HG03175 (cell line): ENCODE measurements around the gene PCDHB7.
"Not testable (repeated sequence)": the region's sequence is repeated elsewhere in the genome, so short reads cannot be mapped to it uniquely, and the experiment has no call there.

Experiments used
- ATAC-seq: cut with Tn5 transposase; IDR thresholded peaks from one replicate; pipeline ENCODE4 v1.9.1; 2021; ENCODE audit warnings: mild to moderate bottlenecking, moderate library complexity; ENCODE audit not compliant: unreplicated experiment

PCDHB7 gene

GRCh38 chr5:141179876-141180275 is 7.4 kb downstream of the PCDHB7 start:
- not testable (repeated sequence) for ATAC-seq

GRCh38 chr5:141180313-141180712 is 7.9 kb downstream of the PCDHB7 start:
- ATAC-seq, result no peak

GRCh38 chr5:141182248-141182647 is 9.8 kb downstream of the PCDHB7 start, which contains the start of gene PCDHB16:
Gene PCDHB16, plus strand, starts transcription at chr5:141182387. Its CDS starts 173 bp downstream, at chr5:141182560.
- no peak for ATAC-seq

GRCh38 chr5:141184117-141184855 is 11.8 kb downstream of the PCDHB7 start:
- ATAC-seq, result not testable (repeated sequence)

GRCh38 chr5:141186897-141187512 is 14.6 kb downstream of the PCDHB7 start, which contains the start of gene PCDHB9:
Gene PCDHB9, plus strand, starts transcription at chr5:141187161. Its CDS starts 158 bp downstream, at chr5:141187319.
- no peak for ATAC-seq

- ATAC-seq, result not testable (repeated sequence)
Measured at GRCh38 chr5:141188682-141189081, 16.2 kb downstream of the PCDHB7 start.

GRCh38 chr5:141189131-141189530 is 16.7 kb downstream of the PCDHB7 start:
- not testable (repeated sequence) for ATAC-seq

- no peak for ATAC-seq
Measured at GRCh38 chr5:141192110-141192725, 19.8 kb downstream of the PCDHB7 start, which contains the start of gene PCDHB10. Gene PCDHB10, plus strand, starts transcription at chr5:141192353. Its CDS starts 200 bp downstream, at chr5:141192553.

GRCh38 chr5:141194332-141194731 is 21.9 kb downstream of the PCDHB7 start:
- ATAC-seq, result not testable (repeated sequence)

- ATAC-seq, result no peak
Measured at GRCh38 chr5:141196363-141196762, 23.9 kb downstream of the PCDHB7 start.

DNA sequence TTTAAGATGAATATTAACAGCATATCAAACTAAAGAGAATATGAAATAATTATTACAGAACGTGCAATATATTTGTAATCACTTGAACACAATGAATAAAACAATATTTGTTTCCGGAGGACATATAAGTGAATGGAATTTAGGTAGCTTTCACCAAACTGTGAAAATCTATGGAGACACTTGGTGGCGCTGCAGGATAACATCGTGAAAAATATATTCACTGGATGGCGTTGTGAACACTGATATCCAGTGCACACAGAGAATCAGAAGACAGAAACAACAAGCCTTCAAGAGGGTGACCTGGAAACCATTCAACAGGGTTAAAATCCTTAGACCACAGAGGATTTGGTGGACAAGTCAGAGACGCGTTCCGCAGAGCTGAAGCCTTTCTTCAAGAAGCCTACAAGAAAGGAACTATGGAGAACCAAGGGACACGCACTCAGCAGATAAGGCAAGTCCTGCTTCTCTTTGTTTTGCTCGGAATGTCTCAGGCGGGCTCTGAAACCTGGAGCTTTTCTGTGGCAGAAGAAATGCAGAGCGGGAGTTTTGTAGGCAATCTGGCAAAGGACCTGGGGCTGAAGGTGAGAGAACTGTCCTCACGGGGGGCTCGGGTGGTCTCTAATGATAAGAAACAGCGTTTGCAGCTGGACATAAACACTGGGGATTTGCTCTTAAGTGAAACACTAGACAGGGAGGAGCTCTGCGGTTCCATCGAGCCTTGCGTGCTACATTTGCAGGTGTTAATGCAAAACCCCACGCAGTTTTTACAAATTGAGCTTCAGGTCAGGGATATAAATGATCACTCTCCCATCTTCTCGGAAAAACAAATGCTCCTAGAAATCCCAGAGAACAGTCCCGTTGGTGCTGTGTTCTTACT is 27.2 kb downstream of the PCDHB7 start, which contains the start of gene PCDHB11:
Gene PCDHB11, plus strand, starts transcription at position 269 of the 877 bp plus-strand sequence. Its CDS starts 148 bp downstream, at position 417.
- no peak for ATAC-seq

- ATAC-seq, result not testable (repeated sequence)
Measured at GRCh38 chr5:141201126-141201525, 28.7 kb downstream of the PCDHB7 start.

GRCh38 chr5:141201646-141202045 is 29.2 kb downstream of the PCDHB7 start:
- not testable (repeated sequence) for ATAC-seq

GRCh38 chr5:141208478-141208877 is 36.0 kb downstream of the PCDHB7 start, which contains the start of gene PCDHB12:
Gene PCDHB12, plus strand, starts transcription at chr5:141208719. Its CDS starts 189 bp downstream, at chr5:141208908.
- ATAC-seq, result no peak

DNA sequence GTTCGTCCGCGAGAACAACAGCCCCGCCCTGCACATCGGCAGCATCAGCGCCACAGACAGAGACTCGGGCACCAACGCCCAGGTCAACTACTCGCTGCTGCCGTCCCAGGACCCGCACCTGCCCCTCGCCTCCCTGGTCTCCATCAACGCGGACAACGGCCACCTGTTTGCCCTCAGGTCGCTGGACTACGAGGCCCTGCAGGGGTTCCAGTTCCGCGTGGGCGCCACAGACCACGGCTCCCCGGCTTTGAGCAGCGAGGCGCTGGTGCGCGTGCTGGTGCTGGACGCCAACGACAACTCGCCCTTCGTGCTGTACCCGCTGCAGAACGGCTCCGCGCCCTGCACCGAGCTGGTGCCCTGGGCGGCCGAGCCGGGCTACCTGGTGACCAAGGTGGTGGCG is 37.8 kb downstream of the PCDHB7 start:
- ATAC-seq, result not testable (repeated sequence)

- ATAC-seq, result not testable (repeated sequence)
Measured at GRCh38 chr5:141210849-141211248, 38.4 kb downstream of the PCDHB7 start.

DNA sequence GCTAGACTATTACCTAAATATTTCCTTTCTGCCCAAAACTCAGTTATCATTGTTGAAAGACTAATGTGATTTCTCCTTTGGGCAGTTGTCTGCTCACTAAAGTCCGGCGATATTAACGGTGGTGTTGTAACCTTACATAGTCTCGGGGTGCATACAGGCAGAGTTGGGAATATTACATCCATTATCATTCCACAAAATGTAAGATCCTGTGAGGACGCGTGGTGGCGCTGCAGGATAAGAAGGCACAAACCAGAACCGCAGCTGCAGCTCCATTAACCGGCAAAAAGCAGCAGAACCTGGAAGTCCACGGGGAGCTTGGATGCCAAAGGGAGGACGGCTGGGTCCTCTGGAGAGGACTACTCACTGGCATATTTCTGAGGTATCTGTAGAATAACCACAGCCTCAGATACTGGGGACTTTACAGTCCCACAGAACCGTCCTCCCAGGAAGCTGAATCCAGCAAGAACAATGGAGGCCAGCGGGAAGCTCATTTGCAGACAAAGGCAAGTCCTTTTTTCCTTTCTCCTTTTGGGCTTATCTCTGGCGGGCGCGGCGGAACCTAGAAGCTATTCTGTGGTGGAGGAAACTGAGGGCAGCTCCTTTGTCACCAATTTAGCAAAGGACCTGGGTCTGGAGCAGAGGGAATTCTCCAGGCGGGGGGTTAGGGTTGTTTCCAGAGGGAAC is 41.4 kb downstream of the PCDHB7 start, which contains the start of gene PCDHB13:
Gene PCDHB13, plus strand, starts transcription at position 264 of the 684 bp plus-strand sequence. Its CDS starts 205 bp downstream, at position 469.
- not testable (repeated sequence) for ATAC-seq

DNA sequence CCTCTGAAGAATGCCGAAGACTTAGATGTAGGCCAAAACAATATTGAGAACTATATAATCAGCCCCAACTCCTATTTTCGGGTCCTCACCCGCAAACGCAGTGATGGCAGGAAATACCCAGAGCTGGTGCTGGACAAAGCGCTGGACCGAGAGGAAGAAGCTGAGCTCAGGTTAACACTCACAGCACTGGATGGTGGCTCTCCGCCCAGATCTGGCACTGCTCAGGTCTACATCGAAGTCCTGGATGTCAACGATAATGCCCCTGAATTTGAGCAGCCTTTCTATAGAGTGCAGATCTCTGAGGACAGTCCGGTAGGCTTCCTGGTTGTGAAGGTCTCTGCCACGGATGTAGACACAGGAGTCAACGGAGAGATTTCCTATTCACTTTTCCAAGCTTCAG is 42.1 kb downstream of the PCDHB7 start:
- not testable (repeated sequence) for ATAC-seq

GRCh38 chr5:141215504-141215903 is 43.1 kb downstream of the PCDHB7 start:
- not testable (repeated sequence) for ATAC-seq
